Activated naive CD8-positive, alpha-beta T cell (primary cell): ENCODE measurements around the gene DISC1.
A peak's percentile ranks its signal among the peaks of the same experiment; 100 is the strongest.
"Not testable (repeated sequence)": the region's sequence is repeated elsewhere in the genome, so short reads cannot be mapped to it uniquely, and the experiment has no call there.

ENCODE experiments used
- H3K27ac Mint-ChIP-seq: one replicate; pipeline ENCODE4 v1.8.0; 2021; ENCODE audit warnings: mixed read lengths
- H3K27me3 Mint-ChIP-seq: one replicate; pipeline ENCODE4 v1.8.0; 2021; ENCODE audit warnings: mixed read lengths
- H3K36me3 Mint-ChIP-seq: one replicate; pipeline ENCODE4 v1.8.0; 2021; ENCODE audit warnings: mixed read lengths
- H3K4me1 Mint-ChIP-seq: one replicate; pipeline ENCODE4 v1.8.0; 2021; ENCODE audit warnings: low read depth, mixed read lengths
- H3K4me3 Mint-ChIP-seq: one replicate; pipeline ENCODE4 v1.8.0; 2021; ENCODE audit warnings: mild to moderate bottlenecking, mixed read lengths
- H3K9me3 Mint-ChIP-seq: one replicate; pipeline ENCODE4 v1.8.0; 2021; ENCODE audit warnings: low read depth, mixed read lengths

Gene DISC1

GRCh38 chr1:231639819-231640218 is 13.2 kb downstream of the DISC1 start:
- peaks cover 31% of the 10 kb centered on the region for H3K4me1 Mint-ChIP-seq
- H3K4me3 Mint-ChIP-seq, result no peak overlapping the region
- H3K36me3 Mint-ChIP-seq, result no peaks in the 10 kb centered on the region
- H3K9me3 Mint-ChIP-seq, result no peaks in the 10 kb centered on the region
- H3K27me3 Mint-ChIP-seq, result no peaks in the 10 kb centered on the region
- H3K27ac Mint-ChIP-seq, result no peak overlapping the region

- peak overlapping the region; percentile 68 for H3K4me3 Mint-ChIP-seq
- not testable (repeated sequence) for H3K9me3 Mint-ChIP-seq
Measured at GRCh38 chr1:231641444-231641843, 14.9 kb downstream of the DISC1 start.

GRCh38 chr1:231642061-231642460 is 15.5 kb downstream of the DISC1 start:
- peaks cover 33% of the 10 kb centered on the region for H3K4me1 Mint-ChIP-seq
- H3K36me3 Mint-ChIP-seq, H3K27me3 Mint-ChIP-seq, H3K9me3 Mint-ChIP-seq, H3K4me3 Mint-ChIP-seq, H3K27ac Mint-ChIP-seq: not testable (repeated sequence)

More at GRCh38 chr1:231641444-231641843, 14.9 kb downstream of the DISC1 start:
- H3K27me3 Mint-ChIP-seq, H3K36me3 Mint-ChIP-seq, H3K27ac Mint-ChIP-seq: not testable (repeated sequence)
- peaks cover 30% of the 10 kb centered on the region for H3K4me1 Mint-ChIP-seq

- Mint-ChIP-seq H3K4me3 (no peak overlapping the region), H3K4me1 (peaks cover 32% of the 10 kb centered on the region), H3K9me3 (no peaks in the 10 kb centered on the region), H3K36me3 (peaks cover 6% of the 10 kb centered on the region), H3K27ac (no peak overlapping the region), H3K27me3 (no peaks in the 10 kb centered on the region)
Measured at GRCh38 chr1:231642618-231643017, 16.0 kb downstream of the DISC1 start.

- no peak overlapping the region for H3K4me3 Mint-ChIP-seq
- H3K27ac Mint-ChIP-seq, result no peak overlapping the region
- no peaks in the 10 kb centered on the region for H3K9me3 Mint-ChIP-seq
- H3K36me3 Mint-ChIP-seq, result peaks cover 9% of the 10 kb centered on the region
- H3K27me3 Mint-ChIP-seq, result no peaks in the 10 kb centered on the region
- peaks cover 32% of the 10 kb centered on the region for H3K4me1 Mint-ChIP-seq
Measured at GRCh38 chr1:231643071-231643934, 16.7 kb downstream of the DISC1 start.

GRCh38 chr1:231643935-231644237 is 17.3 kb downstream of the DISC1 start:
- Mint-ChIP-seq H3K36me3 (peaks cover 11% of the 10 kb centered on the region), H3K4me1 (peaks cover 26% of the 10 kb centered on the region), H3K9me3 (no peaks in the 10 kb centered on the region), H3K27ac (no peak overlapping the region), H3K27me3 (no peaks in the 10 kb centered on the region), H3K4me3 (no peak overlapping the region)

- peaks cover 23% of the 10 kb centered on the region for H3K36me3 Mint-ChIP-seq
- H3K27me3 Mint-ChIP-seq, H3K4me3 Mint-ChIP-seq, H3K9me3 Mint-ChIP-seq, H3K27ac Mint-ChIP-seq: not testable (repeated sequence)
- peaks cover 38% of the 10 kb centered on the region for H3K4me1 Mint-ChIP-seq
Measured at GRCh38 chr1:231645634-231646033, 19.0 kb downstream of the DISC1 start.

GRCh38 chr1:231646165-231646564 is 19.6 kb downstream of the DISC1 start:
- H3K4me3 Mint-ChIP-seq, H3K9me3 Mint-ChIP-seq, H3K27me3 Mint-ChIP-seq, H3K27ac Mint-ChIP-seq: not testable (repeated sequence)
- Mint-ChIP-seq H3K36me3 (peaks cover 24% of the 10 kb centered on the region), H3K4me1 (peaks cover 39% of the 10 kb centered on the region)

GRCh38 chr1:231651621-231652260 is 25.2 kb downstream of the DISC1 start:
- H3K4me1 Mint-ChIP-seq, result peaks cover 47% of the 10 kb centered on the region
- H3K27ac Mint-ChIP-seq, H3K9me3 Mint-ChIP-seq, H3K27me3 Mint-ChIP-seq: not testable (repeated sequence)
- H3K36me3 Mint-ChIP-seq, result peaks cover 27% of the 10 kb centered on the region
- H3K4me3 Mint-ChIP-seq, result peak overlapping the region; percentile 38

GRCh38 chr1:231653632-231654031 is 27.0 kb downstream of the DISC1 start:
- Mint-ChIP-seq H3K36me3 (peaks cover 28% of the 10 kb centered on the region), H3K4me1 (peaks cover 53% of the 10 kb centered on the region), H3K27me3 (no peaks in the 10 kb centered on the region), H3K9me3 (peaks cover 5% of the 10 kb centered on the region), H3K4me3 (no peak overlapping the region), H3K27ac (no peak overlapping the region)

GRCh38 chr1:231656741-231657140 is 30.2 kb downstream of the DISC1 start:
- H3K9me3 Mint-ChIP-seq, result no peaks in the 10 kb centered on the region
- H3K36me3 Mint-ChIP-seq, result peaks cover 23% of the 10 kb centered on the region
- H3K27me3 Mint-ChIP-seq, result no peaks in the 10 kb centered on the region
- no peak overlapping the region for H3K4me3 Mint-ChIP-seq
- H3K27ac Mint-ChIP-seq, result no peak overlapping the region
- H3K4me1 Mint-ChIP-seq, result peaks cover 47% of the 10 kb centered on the region

GRCh38 chr1:231658223-231658622 is 31.6 kb downstream of the DISC1 start:
- Mint-ChIP-seq H3K4me1 (peaks cover 36% of the 10 kb centered on the region), H3K36me3 (peaks cover 23% of the 10 kb centered on the region)
- H3K4me3 Mint-ChIP-seq, H3K27ac Mint-ChIP-seq, H3K27me3 Mint-ChIP-seq, H3K9me3 Mint-ChIP-seq: not testable (repeated sequence)

- Mint-ChIP-seq H3K36me3 (peaks cover 30% of the 10 kb centered on the region), H3K9me3 (peaks cover 13% of the 10 kb centered on the region), H3K27me3 (no peaks in the 10 kb centered on the region), H3K27ac (no peak overlapping the region), H3K4me3 (no peak overlapping the region), H3K4me1 (peaks cover 31% of the 10 kb centered on the region)
Measured at GRCh38 chr1:231660198-231660597, 33.6 kb downstream of the DISC1 start.

GRCh38 chr1:231663211-231663792 is 36.7 kb downstream of the DISC1 start:
- no peaks in the 10 kb centered on the region for H3K27me3 Mint-ChIP-seq

GRCh38 chr1:231665101-231665500 is 38.5 kb downstream of the DISC1 start:
- H3K4me1 Mint-ChIP-seq, result peaks cover 9% of the 10 kb centered on the region
- H3K27me3 Mint-ChIP-seq, result no peaks in the 10 kb centered on the region
- H3K36me3 Mint-ChIP-seq, result peaks cover 29% of the 10 kb centered on the region
- H3K27ac Mint-ChIP-seq, result no peak overlapping the region
- H3K4me3 Mint-ChIP-seq, result no peak overlapping the region
- H3K9me3 Mint-ChIP-seq, result peaks cover 25% of the 10 kb centered on the region

More at GRCh38 chr1:231663211-231663792, 36.7 kb downstream of the DISC1 start:
- no peak overlapping the region for H3K4me3 Mint-ChIP-seq
- peaks cover 14% of the 10 kb centered on the region for H3K9me3 Mint-ChIP-seq
- peaks cover 23% of the 10 kb centered on the region for H3K4me1 Mint-ChIP-seq
- peaks cover 26% of the 10 kb centered on the region for H3K36me3 Mint-ChIP-seq
- H3K27ac Mint-ChIP-seq, result no peak overlapping the region
